ENCODE data around the gene SMOC2.
A peak's percentile ranks its signal among the peaks of the same experiment; 100 is the strongest.

The SMOC2 gene

DNA sequence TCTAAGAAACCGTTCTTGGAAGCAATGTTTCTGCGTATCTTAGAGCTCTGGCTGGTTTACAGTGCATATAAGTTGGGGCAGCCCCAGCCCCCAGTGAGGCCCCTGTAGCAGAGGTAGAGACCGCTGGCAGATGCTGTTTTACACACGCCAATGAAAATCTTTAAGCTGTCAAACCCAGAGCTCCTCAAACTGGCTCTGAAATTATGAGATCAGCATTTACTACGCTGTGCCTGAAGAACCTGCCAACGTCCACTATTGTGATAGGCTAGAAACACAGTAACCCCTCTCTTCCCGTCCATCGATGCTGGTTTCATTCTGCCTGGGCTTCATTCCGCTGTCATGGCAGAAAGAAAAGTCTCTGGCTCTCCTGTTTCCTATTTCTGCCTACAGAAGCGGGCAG lies 160.6 kb downstream of the SMOC2 start:
- ChIA-PET CTCF (interaction anchor here (1.4 kb wide), 1 partner anchor 14 kb away, joined by 4 read pairs; no protein-coding TSS in a partner anchor), POLR2A (no interaction called here)
- no peak overlapping the region for H3K4me3 ChIP-seq (ENCODE audit: low read depth, low read length)
- TF ChIP-seq ZNF623 (tag by site-specific recombination; IDR thresholded peaks at IDR 0.05) (no peak), ZNF645 (tag by site-specific recombination; IDR thresholded peaks at IDR 0.05) (no peak), ZNF76 (tag by site-specific recombination; IDR thresholded peaks at IDR 0.05; ENCODE audit: borderline replicate concordance, low read depth) (no peak), ZNF549 (tag by site-specific recombination; IDR thresholded peaks at IDR 0.05) (no peak), ZNF350 (tag by site-specific recombination; IDR thresholded peaks at IDR 0.05) (no peak), ZNF146 (tag by site-specific recombination; IDR thresholded peaks at IDR 0.05) (no peak), ZNF404 (tag by site-specific recombination; IDR thresholded peaks at IDR 0.05) (no peak), MZF1 (tag by site-specific recombination; IDR thresholded peaks at IDR 0.05; ENCODE audit: borderline replicate concordance) (no peak), ZNF121 (tag by site-specific recombination; IDR thresholded peaks at IDR 0.05) (no peak), REPIN1 (tag by site-specific recombination; IDR thresholded peaks at IDR 0.05; ENCODE audit: low read depth) (no peak), ZNF132 (tag by site-specific recombination; IDR thresholded peaks at IDR 0.05; ENCODE audit: borderline replicate concordance) (no peak), ZNF704 (tag by site-specific recombination; IDR thresholded peaks at IDR 0.05) (no peak), ZSCAN18 (tag by site-specific recombination; IDR thresholded peaks at IDR 0.05) (no peak), ZNF530 (tag by site-specific recombination; IDR thresholded peaks at IDR 0.05; ENCODE audit: low read depth) (no peak), SP3 (tag by site-specific recombination; IDR thresholded peaks at IDR 0.05) (no peak)
- TF ChIP-seq, protein P1, sequence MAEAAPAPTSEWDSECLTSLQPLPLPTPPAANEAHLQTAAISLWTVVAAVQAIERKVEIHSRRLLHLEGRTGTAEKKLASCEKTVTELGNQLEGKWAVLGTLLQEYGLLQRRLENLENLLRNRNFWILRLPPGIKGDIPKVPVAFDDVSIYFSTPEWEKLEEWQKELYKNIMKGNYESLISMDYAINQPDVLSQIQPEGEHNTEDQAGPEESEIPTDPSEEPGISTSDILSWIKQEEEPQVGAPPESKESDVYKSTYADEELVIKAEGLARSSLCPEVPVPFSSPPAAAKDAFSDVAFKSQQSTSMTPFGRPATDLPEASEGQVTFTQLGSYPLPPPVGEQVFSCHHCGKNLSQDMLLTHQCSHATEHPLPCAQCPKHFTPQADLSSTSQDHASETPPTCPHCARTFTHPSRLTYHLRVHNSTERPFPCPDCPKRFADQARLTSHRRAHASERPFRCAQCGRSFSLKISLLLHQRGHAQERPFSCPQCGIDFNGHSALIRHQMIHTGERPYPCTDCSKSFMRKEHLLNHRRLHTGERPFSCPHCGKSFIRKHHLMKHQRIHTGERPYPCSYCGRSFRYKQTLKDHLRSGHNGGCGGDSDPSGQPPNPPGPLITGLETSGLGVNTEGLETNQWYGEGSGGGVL (tag by site-specific recombination; IDR thresholded peaks at IDR 0.05) = no peak
- H3K9me3 ChIP-seq (ENCODE audit: control insufficient read depth, insufficient read depth, low read depth, low read length) = no peaks in the 10 kb centered on the region
- H3K36me3 ChIP-seq (ENCODE audit: control insufficient read depth in 2 of 2, insufficient read depth in 1 of 2, low read length in 2 of 2) = no peaks in the 10 kb centered on the region
- H3K27ac ChIP-seq (ENCODE audit: extremely low read depth, low read depth, low read length) = no peak overlapping the region
- H3K4me1 ChIP-seq (ENCODE audit: control insufficient read depth, insufficient read depth, low read length) = no peaks in the 10 kb centered on the region

DNA sequence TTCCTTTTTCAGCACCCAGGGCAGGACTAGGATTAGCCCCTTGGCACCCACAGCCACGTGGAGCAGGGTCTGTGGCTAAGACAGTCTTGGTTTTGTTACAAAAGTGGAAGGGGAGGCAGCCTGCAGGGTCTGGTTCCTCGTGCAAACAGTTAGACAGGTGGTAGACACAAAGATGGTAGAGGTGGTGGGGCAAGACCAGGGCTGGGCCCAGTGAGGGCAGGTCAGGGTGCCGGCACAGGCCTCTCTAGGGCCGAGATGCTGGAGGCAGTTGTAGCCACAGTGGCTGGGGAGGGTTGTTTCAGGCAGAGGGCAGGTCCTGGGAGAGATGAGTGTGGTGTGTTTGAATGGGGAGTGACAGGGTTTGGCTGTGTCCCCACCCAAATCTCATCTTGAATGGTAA lies 161.6 kb downstream of the SMOC2 start:
- CTCF ChIA-PET = no interaction called here
- no peak overlapping the region for H3K27ac ChIP-seq (ENCODE audit: extremely low read depth, low read depth, low read length)
- POLR2A ChIA-PET = no interaction called here
- H3K4me3 ChIP-seq (ENCODE audit: low read depth, low read length) = no peak overlapping the region
- TF ChIP-seq ZFP41 (tag by site-specific recombination; IDR thresholded peaks at IDR 0.05; ENCODE audit: borderline replicate concordance) = no peak
- peak; percentile 53; the same call in 1 of the 2 replicates for TF ChIP-seq KLF1 (tag by site-specific recombination; IDR thresholded peaks at IDR 0.05)
- H3K36me3 ChIP-seq (ENCODE audit: control insufficient read depth in 2 of 2, insufficient read depth in 1 of 2, low read length in 2 of 2) = no peaks in the 10 kb centered on the region
- no peaks in the 10 kb centered on the region for H3K4me1 ChIP-seq (ENCODE audit: control insufficient read depth, insufficient read depth, low read length)
- H3K9me3 ChIP-seq (ENCODE audit: control insufficient read depth, insufficient read depth, low read depth, low read length) = no peaks in the 10 kb centered on the region

Measured in HEK293 (cell line).